HepG2 (cell line): ENCODE measurements around the gene ZBTB32. TPM values are rescaled to one million over a fixed set of nuclear protein-coding genes. Genes with fewer than 3 reads are reported as not detected.

Experiments
- ARID3A ChIP-seq: IDR thresholded peaks from 2 replicates; pipeline ENCODE4 v1.6.1; 2012; ENCODE audit warnings: low read depth, low read length, improper control_type of control experiment
- EP300 ChIP-seq, 3 experiments: sonication (generic) in 1 of 3; formaldehyde crosslinking in 1 of 3; IDR thresholded peaks; 2 replicates each; pipeline versions ENCODE4 v1.5.1 to v1.6.1; 2011 to 2020; ENCODE audit warnings: low read depth in 2 of 3, low read length in 2 of 3, borderline replicate concordance in 1 of 3, improper control_type of control experiment in 1 of 3, mild to moderate bottlenecking in 1 of 3, missing genetic modification reagents in 1 of 3, moderate library complexity in 1 of 3
- FIP1L1 ChIP-seq: fragments of 200-400 bp; formaldehyde crosslinking; IDR thresholded peaks from 2 replicates; pipeline ENCODE4 v1.6.1; 2018; ENCODE audit warnings: low read depth, mild to moderate bottlenecking, low read length, moderate library complexity, borderline replicate concordance; ENCODE audit not compliant: insufficient read depth
- FOXP1 ChIP-seq, 2 experiments: fragments of 450-650 bp in 1 of 2; IDR thresholded peaks; 2 replicates each; pipeline ENCODE4 v1.6.1; 2017 to 2018; ENCODE audit warnings: antibody characterized with exemption in 1 of 2
- GZF1 ChIP-seq: sonication (generic); formaldehyde crosslinking; IDR thresholded peaks from 2 replicates; pipeline ENCODE4 v1.5.1; 2020; ENCODE audit warnings: mild to moderate bottlenecking, missing genetic modification reagents
- KDM4B ChIP-seq: sonication (generic); formaldehyde crosslinking; IDR thresholded peaks from 2 replicates; pipeline ENCODE4 v1.4.0; 2020; ENCODE audit warnings: missing genetic modification reagents
- MTA1 ChIP-seq: sonication (generic); formaldehyde crosslinking; IDR thresholded peaks from 2 replicates; pipeline ENCODE4 v1.4.0; 2020; ENCODE audit warnings: missing genetic modification reagents, mild to moderate bottlenecking, borderline replicate concordance
- NFATC3 ChIP-seq: sonication (generic); formaldehyde crosslinking; IDR thresholded peaks from 2 replicates; pipeline ENCODE4 v1.5.1; 2020; ENCODE audit warnings: mild to moderate bottlenecking, missing genetic modification reagents
- PTBP1 ChIP-seq: fragments of 200-400 bp; formaldehyde crosslinking; IDR thresholded peaks from 2 replicates; pipeline ENCODE4 v1.6.1; 2018; ENCODE audit warnings: low read length, low read depth; ENCODE audit not compliant: poor library complexity, severe bottlenecking
- SALL1 ChIP-seq: sonication (generic); formaldehyde crosslinking; IDR thresholded peaks from 2 replicates; pipeline ENCODE4 v1.8.0; 2022; ENCODE audit warnings: mild to moderate bottlenecking, missing genetic modification reagents
- SP4 ChIP-seq: sonication (generic); formaldehyde crosslinking; IDR thresholded peaks from 2 replicates; pipeline ENCODE4 v1.8.1; 2023; ENCODE audit warnings: mild to moderate bottlenecking, missing genetic modification reagents
- THAP11 ChIP-seq: IDR thresholded peaks from 2 replicates; pipeline ENCODE4 v1.6.1; 2016; ENCODE audit warnings: missing biosample characterization, missing genetic modification reagents
- THAP7 ChIP-seq: sonication (generic); formaldehyde crosslinking; IDR thresholded peaks from 2 replicates; pipeline ENCODE4 v1.8.1; 2023; ENCODE audit warnings: mild to moderate bottlenecking, missing genetic modification reagents
- ZBTB33 ChIP-seq: sonication (generic); formaldehyde crosslinking; IDR thresholded peaks from 2 replicates; pipeline ENCODE4 v1.4.0; 2020; ENCODE audit warnings: missing genetic modification reagents
- ZBTB44 ChIP-seq: sonication (generic); formaldehyde crosslinking; IDR thresholded peaks from 2 replicates; pipeline ENCODE4 v1.4.0; 2020; ENCODE audit warnings: missing genetic modification reagents
- ZMAT3 ChIP-seq: sonication (generic); formaldehyde crosslinking; conservative IDR thresholded peaks from 2 replicates; pipeline ENCODE4 v1.7.0; 2021; ENCODE audit warnings: missing genetic modification reagents
- ZNF737 ChIP-seq: sonication (generic); formaldehyde crosslinking; IDR thresholded peaks from 2 replicates; pipeline ENCODE4 v1.5.0; 2020; ENCODE audit warnings: missing genetic modification reagents, mild to moderate bottlenecking, borderline replicate concordance
- ZNF773 ChIP-seq: sonication (generic); formaldehyde crosslinking; IDR thresholded peaks from 2 replicates; pipeline ENCODE4 v1.4.0; 2020; ENCODE audit warnings: missing genetic modification reagents, borderline replicate concordance
- ZSCAN21 ChIP-seq: sonication (generic); formaldehyde crosslinking; IDR thresholded peaks from 2 replicates; pipeline ENCODE4 v1.8.0; 2022; ENCODE audit warnings: mild to moderate bottlenecking, missing genetic modification reagents, moderate library complexity, borderline replicate concordance
- polyA plus RNA-seq, 8 experiments: library from polyadenylated mRNA; depleted of rRNA in 3 of 8; stranded (reverse) in 7 of 8; unstranded in 1 of 8; fragments of >200 nt; fragmentation: Illumina TruSeq in 4 of 8; extraction: Trizol in 4 of 8; gene quantifications; 2 replicates each; pipeline versions ENCODE4 v1.2.1 to v1.2.3, GENCODE V29; 2011 to 2016; ENCODE audit warnings: low read depth in 4 of 8, missing spikeins in 1 of 8, mixed read lengths in 1 of 8; ENCODE audit not compliant: insufficient read depth in 1 of 8
- total RNA-seq, 5 experiments: library from RNA; depleted of rRNA; stranded (reverse); fragments of >200 nt; fragmentation: Illumina TruSeq; extraction: Trizol; gene quantifications; 2 replicates each; pipeline ENCODE4 v1.2.3, GENCODE V29; 2016; ENCODE audit warnings: low read depth in 1 of 5
- TF ChIP-seq, protein P1 (sequence below): sonication (generic); formaldehyde crosslinking; IDR thresholded peaks from 2 replicates; pipeline ENCODE4 v1.4.0; 2020; ENCODE audit warnings: missing genetic modification reagents

ZBTB32 gene
- total and polyA plus RNA-seq, 2 of the 13 experiments (the other 11 are each of a cell fraction or from before 2014, with no cell fraction given) = not detected

DNA sequence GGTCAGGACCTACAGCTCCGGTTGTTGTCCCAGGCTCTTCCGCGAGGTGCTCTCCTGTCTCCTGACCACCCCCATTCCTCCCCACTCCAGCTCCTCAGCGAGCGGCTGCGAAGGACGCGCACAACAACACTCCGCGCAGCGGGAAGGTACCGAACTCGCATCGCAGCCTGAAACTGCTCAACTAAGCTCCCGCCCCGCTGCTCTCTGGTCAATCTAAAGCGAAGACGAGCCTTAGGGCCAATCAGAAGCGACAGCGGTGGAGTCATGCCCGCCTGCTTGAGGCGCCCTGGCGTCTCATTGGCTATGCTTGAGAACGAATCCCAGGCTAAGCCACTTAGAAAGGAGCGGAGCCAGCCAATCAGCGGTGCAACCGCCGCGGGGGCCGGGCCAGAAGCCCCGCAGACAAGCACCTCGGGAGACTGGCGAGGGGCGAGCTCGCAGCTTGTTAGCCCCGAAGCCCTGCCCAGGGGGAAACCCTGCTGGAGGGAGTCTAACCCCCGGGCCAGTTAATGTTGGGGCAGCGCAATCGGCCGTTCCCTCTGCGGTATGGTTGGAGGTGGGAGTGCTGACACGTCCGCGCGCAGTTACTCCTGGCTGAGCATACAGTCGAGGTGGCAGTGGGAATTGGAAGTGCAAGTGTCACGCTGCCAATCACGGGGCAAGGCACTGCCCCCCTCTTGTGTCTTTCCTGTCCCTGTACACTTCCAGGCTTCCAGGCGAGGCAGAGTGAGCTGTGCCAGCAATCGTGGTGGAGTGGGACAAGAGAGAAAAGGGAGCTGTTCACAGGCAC lies 1.9 kb upstream of the ZBTB32 start (continued):
- TF ChIP-seq, protein P1, sequence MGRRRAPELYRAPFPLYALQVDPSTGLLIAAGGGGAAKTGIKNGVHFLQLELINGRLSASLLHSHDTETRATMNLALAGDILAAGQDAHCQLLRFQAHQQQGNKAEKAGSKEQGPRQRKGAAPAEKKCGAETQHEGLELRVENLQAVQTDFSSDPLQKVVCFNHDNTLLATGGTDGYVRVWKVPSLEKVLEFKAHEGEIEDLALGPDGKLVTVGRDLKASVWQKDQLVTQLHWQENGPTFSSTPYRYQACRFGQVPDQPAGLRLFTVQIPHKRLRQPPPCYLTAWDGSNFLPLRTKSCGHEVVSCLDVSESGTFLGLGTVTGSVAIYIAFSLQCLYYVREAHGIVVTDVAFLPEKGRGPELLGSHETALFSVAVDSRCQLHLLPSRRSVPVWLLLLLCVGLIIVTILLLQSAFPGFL (CRISPR knock-in tag) = no peak
- peak; percentile 75 for TF ChIP-seq SALL1 (CRISPR knock-in tag)
- TF ChIP-seq FIP1L1 = no peak
- TF ChIP-seq FOXP1 (IDR thresholded peaks at IDR 0.05) = no peak
- no peak for TF ChIP-seq FOXP1 (CRISPR knock-in tag; IDR thresholded peaks at IDR 0.05)
- no peak for TF ChIP-seq ZBTB44 (CRISPR knock-in tag)
- peak; percentile 63 for TF ChIP-seq THAP11 (CRISPR knock-in tag)
- TF ChIP-seq SP4 (CRISPR knock-in tag) = peak; percentile 96
- no peak for TF ChIP-seq GZF1
- TF ChIP-seq ZSCAN21 = no peak
- TF ChIP-seq PTBP1 = no peak
- TF ChIP-seq ZBTB33 (CRISPR knock-in tag) = no peak
- no peak for TF ChIP-seq ARID3A
- TF ChIP-seq MTA1 = no peak
- no peak for TF ChIP-seq NFATC3 (CRISPR knock-in tag)
- TF ChIP-seq ZMAT3 (CRISPR knock-in tag) = peak; percentile 66; the same call in 1 of the 2 replicates
- TF ChIP-seq EP300 (IDR thresholded peaks at IDR 0.05; ENCODE audit: low read depth in 2 of 2, low read length in 2 of 2) = no peak
- no peak for TF ChIP-seq EP300 (CRISPR knock-in tag; IDR thresholded peaks at IDR 0.05; ENCODE audit: borderline replicate concordance)
- TF ChIP-seq ZNF773 (CRISPR knock-in tag) = no peak
- TF ChIP-seq KDM4B (CRISPR knock-in tag) = no peak; the same call in 1 of the 2 replicates
- TF ChIP-seq THAP7 (CRISPR knock-in tag) = peak; percentile 94
- no peak for TF ChIP-seq ZNF737 (CRISPR knock-in tag)
